Measurements from ENCODE around the gene ING4. TPM values are rescaled to one million over a fixed set of nuclear protein-coding genes. Genes with fewer than 3 reads are reported as not detected.

The ING4 gene
- total RNA-seq, 1 experiment from 2014 or later = 23.8 TPM

DNA sequence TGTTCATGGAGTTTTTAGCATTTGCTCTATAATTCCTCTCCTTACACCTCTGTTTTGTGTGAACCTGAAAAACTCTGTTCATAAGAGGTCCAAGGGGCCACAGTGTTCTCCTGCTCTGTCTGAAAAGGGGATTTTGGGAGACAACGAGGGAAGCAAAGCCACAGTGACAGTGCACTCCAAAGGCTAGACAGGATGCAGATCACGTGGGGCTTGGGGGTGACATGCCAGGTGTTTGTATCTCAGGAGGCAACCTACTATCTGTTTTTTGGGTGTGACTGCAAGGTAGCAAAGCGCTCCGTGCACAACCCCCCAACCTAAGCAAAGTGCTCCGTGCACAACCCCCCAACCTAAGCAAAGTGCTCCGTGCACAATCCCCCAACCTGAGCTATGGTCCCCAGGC, 50.7 kb downstream of the ING4 start:
- H3K27me3 ChIP-seq (ENCODE audit: low read length) = no peaks in the 10 kb centered on the region
- no peak for DNase-seq
- no peak overlapping the region for H3K9ac ChIP-seq (ENCODE audit: low read length)
- no peak overlapping the region for H3K4me3 ChIP-seq (ENCODE audit: low read length)
- ChIA-PET CTCF (no interaction called here), POLR2A (ENCODE audit: unreplicated experiment) (interaction anchor here (0.5 kb wide), 1 partner anchor 331 kb away, joined by 3 read pairs; the partner anchor contains the start of gene RNU7-1)
- no peaks in the 10 kb centered on the region for H3F3A ChIP-seq (ENCODE audit: low read length, unreplicated experiment)
- no peak overlapping the region for H2AFZ ChIP-seq (ENCODE audit: low read length)
- H3K9me2 ChIP-seq (replicated peaks; ENCODE audit: low read length) = no peaks in the 10 kb centered on the region
- no peaks in the 10 kb centered on the region for H3K36me3 ChIP-seq (ENCODE audit: low read depth, low read length)
- no peaks in the 10 kb centered on the region for H3K79me2 ChIP-seq (ENCODE audit: low read length)
- no TSS peak for BruUV-seq (replicated peaks)
- peaks cover 25% of the 10 kb centered on the region for H3K4me1 ChIP-seq (ENCODE audit: insufficient read depth, low read length)
- no peaks in the 10 kb centered on the region for H3K9me3 ChIP-seq (ENCODE audit: low read length)
- intact Hi-C loops (cut with micrococcal nuclease) = no loop called here
- no peak for TF ChIP-seq EZH2 (IDR thresholded peaks at IDR 0.05; ENCODE audit: low read length, unreplicated experiment)
- no peak overlapping the region for H3K27ac ChIP-seq (ENCODE audit: low read length)
- H3K4me2 ChIP-seq (ENCODE audit: low read length) = no peak overlapping the region
- ATAC-seq = no peak
- H4K20me1 ChIP-seq (ENCODE audit: low read length) = no peaks in the 10 kb centered on the region

DNA sequence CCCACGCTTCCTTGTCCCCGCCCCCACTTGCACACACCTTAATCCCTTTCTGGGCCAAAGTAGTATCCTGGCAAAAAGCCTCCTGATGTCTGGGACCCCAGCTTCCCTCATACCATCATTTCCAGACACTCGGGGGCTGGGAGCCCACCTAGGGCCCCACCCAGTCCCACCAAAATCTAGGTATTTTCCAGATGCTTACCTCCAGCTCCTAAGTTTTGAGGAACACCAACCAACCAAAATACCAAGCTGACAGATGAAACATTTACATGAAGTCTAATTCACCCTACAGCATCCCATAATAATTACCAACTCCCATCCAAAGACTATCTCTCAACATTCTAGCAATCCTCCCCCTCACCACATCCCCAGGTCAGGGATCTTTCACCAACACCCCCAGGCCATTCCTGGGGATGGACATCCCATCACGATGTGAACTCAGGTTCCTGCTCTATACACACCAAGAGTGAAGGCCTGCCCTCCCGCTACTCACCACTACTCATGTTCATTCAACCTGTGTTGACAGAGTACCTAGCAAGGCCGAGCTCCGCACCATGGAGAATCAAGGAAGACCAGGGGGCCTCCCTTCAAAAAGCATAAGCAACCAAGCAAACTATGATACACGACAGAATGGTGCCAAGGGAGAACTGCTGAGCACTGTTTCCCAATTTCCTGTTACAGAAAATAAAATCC, 54.2 kb downstream of the ING4 start:
- no peaks in the 10 kb centered on the region for H3F3A ChIP-seq (ENCODE audit: low read length, unreplicated experiment)
- H3K4me3 ChIP-seq (ENCODE audit: low read length) = no peak overlapping the region
- TF ChIP-seq EZH2 (IDR thresholded peaks at IDR 0.05; ENCODE audit: low read length, unreplicated experiment) (no peak), EZH2phosphoT487 (IDR thresholded peaks at IDR 0.05; ENCODE audit: borderline replicate concordance, low read length) (no peak), CTCF (conservative IDR thresholded peaks at IDR 0.05; ENCODE audit: low read depth, low read length) (no peak)
- H3K79me2 ChIP-seq (ENCODE audit: low read length) = peaks cover 34% of the 10 kb centered on the region
- CTCF ChIA-PET = no interaction called here
- no peaks in the 10 kb centered on the region for H3K9me2 ChIP-seq (replicated peaks; ENCODE audit: low read length)
- H2AFZ ChIP-seq (ENCODE audit: low read length) = no peak overlapping the region
- no peak overlapping the region for H3K4me2 ChIP-seq (ENCODE audit: low read length)
- H3K27ac ChIP-seq (ENCODE audit: low read length) = no peak overlapping the region
- intact Hi-C loops (cut with micrococcal nuclease) = no loop called here
- ATAC-seq = no peak
- POLR2A ChIA-PET (ENCODE audit: unreplicated experiment) = no interaction called here
- peaks cover 35% of the 10 kb centered on the region for H3K4me1 ChIP-seq (ENCODE audit: insufficient read depth, low read length)
- no peak overlapping the region for H3K9ac ChIP-seq (ENCODE audit: low read length)
- no peaks in the 10 kb centered on the region for H3K9me3 ChIP-seq (ENCODE audit: low read length)
- H4K20me1 ChIP-seq (ENCODE audit: low read length) = peaks cover 20% of the 10 kb centered on the region
- H3K27me3 ChIP-seq (ENCODE audit: low read length) = no peaks in the 10 kb centered on the region
- H3K36me3 ChIP-seq (ENCODE audit: low read depth, low read length) = no peaks in the 10 kb centered on the region
- no peak for DNase-seq
- BruUV-seq (replicated peaks) = no TSS peak

DNA sequence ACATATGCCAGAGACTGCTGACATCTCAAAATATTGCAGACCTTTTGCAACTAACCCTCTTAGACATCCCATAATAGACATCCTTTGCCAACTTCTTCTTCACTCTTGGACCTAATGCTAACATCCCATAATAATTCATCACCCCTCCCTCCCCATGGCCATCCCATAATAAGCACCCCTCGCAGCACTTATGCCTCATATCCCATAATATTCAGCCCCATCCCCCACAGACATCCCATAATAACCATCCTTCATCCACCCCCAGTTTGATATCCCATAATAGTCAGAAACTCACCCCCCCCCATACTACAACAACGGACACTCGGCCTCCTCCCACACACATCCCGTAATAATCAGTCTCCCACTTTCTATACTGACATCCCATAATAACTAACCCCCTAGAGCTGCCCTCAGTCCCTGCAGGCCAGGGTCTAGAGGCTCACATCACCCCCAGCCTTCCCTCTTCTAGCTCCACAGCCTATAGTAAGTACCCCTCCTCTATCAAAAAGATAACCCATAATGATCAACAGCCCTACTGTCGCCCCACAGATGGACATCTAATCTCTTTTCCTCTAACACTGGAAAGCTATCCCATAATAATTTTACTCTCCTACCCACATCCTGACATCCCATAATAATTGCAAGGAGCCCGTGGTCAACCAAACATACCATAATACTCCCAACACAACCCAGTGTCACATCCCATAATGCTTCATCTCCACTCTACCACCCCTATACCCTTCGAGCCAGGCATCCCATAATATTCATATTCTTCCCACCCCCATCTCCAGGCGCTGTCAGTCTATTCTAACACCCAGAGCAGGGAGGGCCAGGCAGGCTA, 54.9 kb downstream of the ING4 start:
- Histone ChIP-seq H2AFZ (ENCODE audit: low read length) (0 out of 2 replicates have a peak overlapping the region, but pooled peaks have one; percentile 6), H3K36me3 (ENCODE audit: low read depth, low read length) (no peaks in the 10 kb centered on the region), H4K20me1 (ENCODE audit: low read length) (peaks cover 25% of the 10 kb centered on the region), H3F3A (ENCODE audit: low read length, unreplicated experiment) (no peaks in the 10 kb centered on the region), H3K9me2 (replicated peaks; ENCODE audit: low read length) (no peaks in the 10 kb centered on the region), H3K4me3 (ENCODE audit: low read length) (peak overlapping the region; percentile 30; the same call in 1 of the 2 replicates), H3K4me1 (ENCODE audit: insufficient read depth, low read length) (peaks cover 33% of the 10 kb centered on the region), H3K4me2 (ENCODE audit: low read length) (peak overlapping the region; percentile 13; the same call in 1 of the 2 replicates), H3K79me2 (ENCODE audit: low read length) (peaks cover 42% of the 10 kb centered on the region), H3K9me3 (ENCODE audit: low read length) (no peaks in the 10 kb centered on the region), H3K9ac (ENCODE audit: low read length) (no peak overlapping the region), H3K27ac (ENCODE audit: low read length) (peak overlapping the region; percentile 45), H3K27me3 (ENCODE audit: low read length) (no peaks in the 10 kb centered on the region)
- peak; percentile 78 for DNase-seq
- BruUV-seq (replicated peaks) = no TSS peak
- peak; percentile 29 for ATAC-seq
- ChIA-PET CTCF (no interaction called here), POLR2A (ENCODE audit: unreplicated experiment) (no interaction called here)
- intact Hi-C loops (cut with micrococcal nuclease) = no loop called here
- TF ChIP-seq EZH2 (IDR thresholded peaks at IDR 0.05; ENCODE audit: low read length, unreplicated experiment) (no peak), EZH2phosphoT487 (IDR thresholded peaks at IDR 0.05; ENCODE audit: borderline replicate concordance, low read length) (no peak), CTCF (conservative IDR thresholded peaks at IDR 0.05; ENCODE audit: low read depth, low read length) (no peak)

Measured in PC-3 (cell line).